Parathyroid adenoma (tissue), 2 donors: ENCODE data around the gene PRUNE2.

Source experiments
- H2AFZ ChIP-seq: fragments of 300-600 bp; sonication (generic); one replicate; pipeline ENCODE4 v1.7.0; 2017; ENCODE audit warnings: antibody characterized with exemption, mild to moderate bottlenecking
- H3K27ac ChIP-seq: fragments of 300-600 bp; sonication (generic); one replicate; pipeline ENCODE4 v1.7.0; 2017
- H3K27me3 ChIP-seq: fragments of 300-600 bp; sonication (generic); one replicate; pipeline ENCODE4 v1.7.0; 2017; ENCODE audit warnings: low read length; ENCODE audit not compliant: control insufficient read depth, insufficient read depth
- H3K36me3 ChIP-seq: fragments of 300-600 bp; sonication (generic); one replicate; pipeline ENCODE4 v1.7.0; 2017; ENCODE audit warnings: low read length; ENCODE audit not compliant: control insufficient read depth, insufficient read depth
- H3K4me1 ChIP-seq: fragments of 300-600 bp; sonication (generic); one replicate; pipeline ENCODE4 v1.7.0; 2017; ENCODE audit warnings: control low read depth
- H3K4me2 ChIP-seq: fragments of 300-600 bp; sonication (generic); one replicate; pipeline ENCODE4 v1.7.0; 2017; ENCODE audit warnings: low read length
- H3K4me3 ChIP-seq: fragments of 300-600 bp; sonication (generic); one replicate; pipeline ENCODE4 v1.7.0; 2017; ENCODE audit warnings: low read depth, low read length
- H3K79me2 ChIP-seq: fragments of 300-600 bp; sonication (generic); one replicate; pipeline ENCODE4 v1.7.0; 2017; ENCODE audit warnings: control low read depth
- H3K9ac ChIP-seq: fragments of 300-600 bp; sonication (generic); one replicate; pipeline ENCODE4 v1.7.0; 2017; ENCODE audit warnings: mild to moderate bottlenecking
- H3K9me3 ChIP-seq: fragments of 300-600 bp; sonication (generic); one replicate; pipeline ENCODE4 v1.7.0; 2017; ENCODE audit warnings: low read length; ENCODE audit not compliant: control insufficient read depth
- TF ChIP-seq, protein P1 (sequence below): fragments of 300-600 bp; sonication (generic); IDR thresholded peaks from one replicate; pipeline ENCODE4 v1.7.0; 2017; ENCODE audit warnings: antibody characterized with exemption, mild to moderate bottlenecking
- donor health status: primary hyperparathyroidism.

PRUNE2 gene

DNA sequence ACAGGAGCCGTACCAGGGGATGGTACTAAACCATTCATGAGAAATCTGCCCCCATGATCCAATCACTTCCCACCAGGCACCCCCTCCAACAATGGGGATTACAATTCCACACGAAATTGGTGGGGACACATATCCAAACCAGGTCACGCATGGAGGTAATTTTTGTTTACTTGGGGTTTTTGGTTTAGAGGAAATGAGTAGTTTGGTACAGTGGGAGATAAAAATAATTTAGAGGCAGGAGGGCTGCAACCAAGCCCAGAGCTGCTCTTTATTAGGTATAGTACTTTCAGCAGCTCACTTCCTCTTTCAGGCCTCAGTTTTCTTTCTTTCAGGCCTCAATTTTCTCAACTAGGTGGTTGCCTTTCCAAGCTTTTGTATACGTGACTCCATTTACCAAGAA lies 23.2 kb downstream of the PRUNE2 start:
- Histone ChIP-seq H3K79me2 (no peaks in the 10 kb centered on the region), H3K27ac (no peak overlapping the region), H3K9ac (no peak overlapping the region), H2AFZ (no peak overlapping the region), H3K9me3 (no peaks in the 10 kb centered on the region), H3K4me1 (no peaks in the 10 kb centered on the region), H3K4me3 (no peak overlapping the region), H3K36me3 (no peaks in the 10 kb centered on the region), H3K4me2 (no peak overlapping the region), H3K27me3 (no peaks in the 10 kb centered on the region)
- TF ChIP-seq, protein P1, sequence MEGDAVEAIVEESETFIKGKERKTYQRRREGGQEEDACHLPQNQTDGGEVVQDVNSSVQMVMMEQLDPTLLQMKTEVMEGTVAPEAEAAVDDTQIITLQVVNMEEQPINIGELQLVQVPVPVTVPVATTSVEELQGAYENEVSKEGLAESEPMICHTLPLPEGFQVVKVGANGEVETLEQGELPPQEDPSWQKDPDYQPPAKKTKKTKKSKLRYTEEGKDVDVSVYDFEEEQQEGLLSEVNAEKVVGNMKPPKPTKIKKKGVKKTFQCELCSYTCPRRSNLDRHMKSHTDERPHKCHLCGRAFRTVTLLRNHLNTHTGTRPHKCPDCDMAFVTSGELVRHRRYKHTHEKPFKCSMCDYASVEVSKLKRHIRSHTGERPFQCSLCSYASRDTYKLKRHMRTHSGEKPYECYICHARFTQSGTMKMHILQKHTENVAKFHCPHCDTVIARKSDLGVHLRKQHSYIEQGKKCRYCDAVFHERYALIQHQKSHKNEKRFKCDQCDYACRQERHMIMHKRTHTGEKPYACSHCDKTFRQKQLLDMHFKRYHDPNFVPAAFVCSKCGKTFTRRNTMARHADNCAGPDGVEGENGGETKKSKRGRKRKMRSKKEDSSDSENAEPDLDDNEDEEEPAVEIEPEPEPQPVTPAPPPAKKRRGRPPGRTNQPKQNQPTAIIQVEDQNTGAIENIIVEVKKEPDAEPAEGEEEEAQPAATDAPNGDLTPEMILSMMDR: no peak

- Histone ChIP-seq H3K27me3 (no peaks in the 10 kb centered on the region), H3K36me3 (no peaks in the 10 kb centered on the region), H2AFZ (no peak overlapping the region), H3K27ac (no peak overlapping the region), H3K4me2 (no peak overlapping the region), H3K9ac (no peak overlapping the region), H3K9me3 (no peaks in the 10 kb centered on the region), H3K4me3 (no peak overlapping the region), H3K4me1 (no peaks in the 10 kb centered on the region), H3K79me2 (no peaks in the 10 kb centered on the region)
- TF ChIP-seq, protein P1: no peak
These were observed 25.7 kb downstream of the PRUNE2 start for GRCh38 chr9:76880210-76880609.

GRCh38 chr9:76878933-76879332 lies 27.0 kb downstream of the PRUNE2 start:
- Histone ChIP-seq H2AFZ (no peak overlapping the region), H3K79me2 (no peaks in the 10 kb centered on the region), H3K9me3 (no peaks in the 10 kb centered on the region), H3K4me1 (no peaks in the 10 kb centered on the region), H3K36me3 (no peaks in the 10 kb centered on the region), H3K4me3 (no peak overlapping the region), H3K4me2 (no peak overlapping the region), H3K27me3 (no peaks in the 10 kb centered on the region), H3K9ac (no peak overlapping the region), H3K27ac (no peak overlapping the region)
- TF ChIP-seq, protein P1: no peak

- Histone ChIP-seq H3K79me2 (no peaks in the 10 kb centered on the region), H2AFZ (no peak overlapping the region), H3K4me3 (no peak overlapping the region), H3K4me2 (no peak overlapping the region), H3K36me3 (no peaks in the 10 kb centered on the region), H3K27ac (no peak overlapping the region), H3K9me3 (no peaks in the 10 kb centered on the region), H3K4me1 (no peaks in the 10 kb centered on the region), H3K9ac (no peak overlapping the region), H3K27me3 (no peaks in the 10 kb centered on the region)
- TF ChIP-seq, protein P1: no peak
These were observed 28.0 kb downstream of the PRUNE2 start for GRCh38 chr9:76877961-76878360.

GRCh38 chr9:76876098-76876497 lies 29.8 kb downstream of the PRUNE2 start:
- TF ChIP-seq, protein P1: no peak
- H3K9me3 ChIP-seq: no peaks in the 10 kb centered on the region
- H2AFZ ChIP-seq: no peak overlapping the region
- H3K4me2 ChIP-seq: no peak overlapping the region
- H3K79me2 ChIP-seq: no peaks in the 10 kb centered on the region
- H3K9ac ChIP-seq: no peak overlapping the region
- H3K4me3 ChIP-seq: no peak overlapping the region
- no peaks in the 10 kb centered on the region for H3K27me3 ChIP-seq
- H3K36me3 ChIP-seq: no peaks in the 10 kb centered on the region
- H3K4me1 ChIP-seq: no peaks in the 10 kb centered on the region
- no peak overlapping the region for H3K27ac ChIP-seq
